Skeletal muscle cell (primary cell): Measurements from ENCODE around the gene ANKRD34C.
"Not testable (repeated sequence)": the region's sequence is repeated elsewhere in the genome, so short reads cannot be mapped to it uniquely, and the experiment has no call there.

Experiments used
- DNase-seq: peaks from one replicate; pipeline ENCODE4 v3.0.0-alpha.2; 2010; ENCODE audit warnings: low read depth
- H3K4me3 ChIP-seq: 2 replicates; pipeline ENCODE4 v1.5.1; 2011; ENCODE audit warnings: low read depth, mild to moderate bottlenecking, control low read depth, low read length, moderate library complexity

Gene ANKRD34C

DNA sequence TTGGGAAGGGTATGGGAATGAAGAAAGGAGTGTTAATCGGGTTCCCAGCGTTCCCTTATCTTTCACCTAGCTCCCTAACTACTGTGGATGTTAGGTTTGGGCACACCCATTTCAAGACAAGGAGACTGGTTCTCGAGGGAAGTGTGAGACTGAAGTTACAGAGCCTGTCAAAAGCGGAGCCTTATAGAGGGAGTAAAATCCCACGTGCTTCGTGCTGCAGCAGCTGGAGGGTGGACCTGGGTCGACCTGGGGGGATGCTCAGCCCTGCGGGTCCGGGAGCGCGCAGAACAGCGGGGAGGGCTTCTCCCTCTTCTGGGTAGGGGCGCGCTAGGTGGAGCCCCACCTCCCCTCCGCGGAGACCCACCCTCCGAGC is 28.1 kb downstream of the ANKRD34C start:
- no peak for DNase-seq
- peak overlapping the region; percentile 98 for H3K4me3 ChIP-seq

DNA sequence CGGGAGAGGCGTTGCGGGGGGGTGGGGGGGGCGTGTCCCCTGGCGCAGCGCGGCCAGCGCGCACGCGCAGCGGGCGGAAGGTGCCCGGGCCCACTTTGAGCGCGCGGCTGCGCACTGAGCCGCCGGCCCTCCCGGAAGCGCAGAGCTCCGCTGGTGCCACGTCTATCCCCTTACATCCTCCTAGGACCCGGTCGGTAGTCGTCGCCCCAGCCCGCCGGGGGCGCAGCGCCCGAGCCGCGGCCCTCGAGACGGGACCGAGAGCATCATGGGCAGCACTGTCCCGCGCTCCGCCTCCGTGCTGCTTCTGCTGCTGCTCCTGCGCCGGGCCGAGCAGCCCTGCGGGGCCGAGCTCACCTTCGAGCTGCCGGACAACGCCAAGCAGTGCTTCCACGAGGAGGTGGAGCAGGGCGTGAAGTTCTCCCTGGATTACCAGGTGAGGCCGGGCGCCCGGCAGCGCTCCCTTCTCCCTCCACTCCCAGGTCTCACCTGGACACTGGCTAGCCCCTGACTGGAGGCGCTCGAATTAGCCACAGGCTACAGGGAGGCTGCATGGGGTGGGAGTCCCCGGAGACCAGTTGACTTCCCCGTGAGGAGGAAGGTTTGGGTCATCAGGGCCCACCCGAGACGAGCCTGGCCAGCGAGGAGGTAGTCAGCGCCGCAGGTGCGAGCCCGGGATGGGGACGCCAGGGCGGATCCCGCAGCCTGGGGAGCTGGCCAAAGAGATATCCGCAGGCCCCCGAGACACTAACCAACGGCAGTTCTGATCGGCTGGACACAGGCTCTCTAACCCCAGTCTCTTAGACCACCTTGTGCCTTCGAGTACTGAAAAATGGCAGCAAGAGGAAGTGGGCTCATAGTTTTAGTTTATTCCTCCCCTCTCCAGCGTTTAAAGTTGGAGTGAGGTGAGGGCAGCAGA is 28.7 kb downstream of the ANKRD34C start, which contains the start of gene TMED3:
TSS of gene TMED3 (plus strand) at position 128 of the 916 bp plus-strand sequence. CDS start at position 266, 138 bp downstream.
- H3K4me3 ChIP-seq, result peak within 1 kb of the TSS; percentile 98
- peak; percentile 60 for DNase-seq

DNA sequence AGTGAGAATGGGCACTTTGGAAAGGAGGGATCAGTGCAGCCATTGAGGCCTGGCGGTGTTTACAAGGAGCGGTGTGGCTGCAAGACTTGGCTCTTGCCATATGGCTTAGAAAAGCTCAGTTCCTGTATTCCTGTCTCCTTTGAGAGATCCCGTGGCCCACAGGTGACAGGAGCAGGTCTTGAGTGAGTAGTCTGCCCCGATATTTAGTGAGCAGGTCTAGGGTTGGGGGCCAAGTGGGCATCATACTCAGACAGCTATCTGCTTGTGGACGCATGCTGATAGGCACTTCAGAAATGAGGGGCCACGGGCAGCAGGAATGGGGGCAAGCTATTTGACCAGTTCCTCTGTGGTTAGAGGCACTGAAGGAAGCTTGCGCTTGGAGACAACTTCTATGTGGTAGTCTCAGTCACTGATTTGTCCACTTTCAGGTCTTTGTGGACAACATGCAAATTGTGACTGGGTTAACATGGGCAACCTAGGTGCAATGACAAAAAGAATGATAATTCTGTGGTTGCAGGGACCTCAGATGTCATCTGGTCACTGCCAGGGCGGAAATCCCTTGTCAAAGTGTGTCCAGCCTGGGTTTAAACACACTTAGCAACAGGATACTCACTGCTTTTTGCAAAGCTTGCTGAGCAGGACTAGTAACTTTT is 29.5 kb downstream of the ANKRD34C start:
- DNase-seq, result no peak
- peak overlapping the region; percentile 98 for H3K4me3 ChIP-seq

DNA sequence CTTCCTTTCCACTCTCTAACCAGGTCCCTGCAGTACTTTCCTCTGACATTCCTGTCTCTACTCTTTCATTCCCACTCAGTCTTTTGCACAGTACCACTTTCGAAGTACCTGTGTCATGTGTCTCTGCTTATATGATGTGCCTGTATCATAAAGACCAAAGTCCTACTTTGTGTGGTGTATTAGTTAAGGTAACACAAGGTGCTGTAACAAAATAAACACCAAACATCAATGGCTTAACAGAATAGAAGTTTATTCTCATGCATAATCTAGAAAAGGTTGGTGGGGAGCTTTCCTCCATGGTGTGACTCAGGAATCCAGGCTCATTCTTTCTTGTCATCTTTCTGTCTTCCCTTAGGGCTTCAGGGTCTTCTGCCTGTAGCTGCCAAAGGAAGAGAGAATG is 31.7 kb downstream of the ANKRD34C start:
- H3K4me3 ChIP-seq, result no peak overlapping the region
- no peak for DNase-seq

DNA sequence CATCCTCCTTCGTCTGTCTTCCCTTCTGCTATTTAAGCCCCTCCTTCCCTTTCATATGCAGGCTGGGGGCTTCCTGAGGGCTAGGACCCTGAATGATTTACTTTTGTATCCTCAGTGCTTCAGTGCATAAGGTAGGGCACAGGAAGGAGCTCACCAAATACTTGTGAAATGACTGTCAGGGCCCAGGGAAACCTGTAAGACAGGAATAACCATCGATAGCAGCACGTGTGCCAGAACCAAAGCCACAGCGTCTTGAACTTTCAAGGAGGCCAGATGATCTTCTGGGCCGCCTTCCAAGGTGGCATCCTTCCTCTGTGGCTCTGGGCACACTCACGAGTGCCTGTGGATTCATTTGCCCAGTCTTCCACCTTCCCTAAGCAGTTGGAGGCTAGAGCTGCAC is 32.3 kb downstream of the ANKRD34C start:
- H3K4me3 ChIP-seq, result no peak overlapping the region
- no peak for DNase-seq

DNA sequence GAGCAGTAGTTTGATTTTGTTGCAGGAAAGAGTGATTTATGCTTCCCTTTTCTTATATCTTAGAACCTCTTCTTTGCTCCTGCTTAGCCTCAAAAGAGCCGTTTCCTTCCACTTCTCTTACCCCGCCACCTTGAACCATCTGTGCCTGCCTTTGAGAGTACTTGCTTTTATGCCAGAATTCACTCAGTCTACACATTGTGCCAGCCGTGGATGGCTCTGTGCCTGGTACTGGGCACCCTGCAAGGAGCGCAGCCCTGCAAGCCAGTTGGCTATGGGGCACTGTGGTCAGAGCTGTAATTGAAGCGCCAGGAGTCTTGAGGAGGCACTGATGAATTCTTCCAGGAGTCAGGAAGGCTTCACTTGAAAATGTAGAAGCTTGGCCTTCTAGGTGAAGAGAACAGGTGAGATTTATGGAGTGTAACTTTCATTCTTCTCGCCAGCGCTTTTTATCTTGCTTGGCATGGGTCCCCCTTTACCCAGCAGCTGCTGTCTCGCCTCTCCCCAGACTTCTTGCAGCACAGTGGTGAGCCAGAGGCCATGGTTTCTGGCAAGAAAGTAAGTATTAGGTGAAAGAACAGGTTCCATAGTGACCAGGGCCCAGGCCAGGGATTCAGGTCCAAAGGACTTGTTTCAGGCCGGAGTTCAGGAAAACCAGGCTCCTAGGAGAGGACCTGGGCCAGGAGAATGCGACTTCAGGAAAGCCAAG is 33.3 kb downstream of the ANKRD34C start:
- H3K4me3 ChIP-seq, result no peak overlapping the region
- DNase-seq, result no peak

DNA sequence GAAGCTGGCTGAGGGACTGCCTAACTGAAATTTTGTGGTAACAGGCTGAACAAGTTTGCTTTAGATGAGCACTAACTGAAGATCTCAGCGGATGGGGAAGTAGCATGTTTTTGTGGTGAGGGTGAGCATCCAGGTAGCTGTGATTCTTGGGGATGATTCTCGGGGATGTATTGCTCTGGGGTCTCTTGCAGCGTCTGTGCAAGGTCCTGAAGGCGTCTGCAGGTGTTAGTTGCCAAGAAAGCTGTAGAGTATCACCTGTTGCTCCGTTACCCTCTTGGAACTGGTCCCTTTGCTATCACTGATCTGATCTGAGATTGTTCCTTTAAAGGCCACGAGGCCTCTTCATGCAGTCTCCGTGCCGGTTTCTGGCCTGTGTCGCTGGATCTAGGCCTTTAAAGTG is 34.3 kb downstream of the ANKRD34C start:
- no peak overlapping the region for H3K4me3 ChIP-seq
- DNase-seq, result no peak

DNA sequence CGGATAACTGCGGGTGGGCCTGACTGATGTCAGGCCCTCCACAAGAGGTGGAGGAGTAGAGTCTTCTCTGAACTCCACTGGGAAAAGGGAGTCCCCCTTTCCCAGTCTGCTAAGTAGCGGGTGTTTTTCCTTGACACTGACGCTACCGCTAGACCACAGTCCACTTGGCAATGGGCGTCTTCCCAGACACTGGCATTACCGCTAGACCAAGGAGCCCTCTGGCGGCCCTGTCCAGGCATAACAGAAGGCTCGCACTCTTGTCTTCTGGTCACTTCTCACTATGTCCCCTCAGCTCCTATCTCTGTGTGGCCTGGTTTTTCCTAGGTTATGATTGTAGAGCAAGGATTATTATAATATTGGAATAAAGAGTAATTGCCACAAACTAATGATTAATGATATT is 37.5 kb downstream of the ANKRD34C start:
- DNase-seq, H3K4me3 ChIP-seq: not testable (repeated sequence)

DNA sequence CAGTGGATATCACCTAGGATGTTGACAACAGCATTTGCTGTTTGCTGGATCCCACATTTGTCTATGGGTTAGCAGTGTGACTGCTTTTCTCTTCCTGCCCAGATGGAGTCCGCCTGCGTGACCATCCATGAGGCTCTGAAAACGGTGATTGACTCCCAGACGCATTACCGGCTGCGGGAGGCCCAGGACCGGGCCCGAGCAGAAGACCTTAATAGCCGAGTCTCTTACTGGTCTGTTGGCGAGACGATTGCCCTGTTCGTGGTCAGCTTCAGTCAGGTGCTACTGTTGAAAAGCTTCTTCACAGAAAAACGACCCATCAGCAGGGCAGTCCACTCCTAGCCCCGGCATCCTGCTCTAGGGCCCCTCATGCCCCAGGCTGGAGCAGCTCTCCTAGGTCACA is 39.4 kb downstream of the ANKRD34C start:
- no peak overlapping the region for H3K4me3 ChIP-seq
- no peak for DNase-seq

DNA sequence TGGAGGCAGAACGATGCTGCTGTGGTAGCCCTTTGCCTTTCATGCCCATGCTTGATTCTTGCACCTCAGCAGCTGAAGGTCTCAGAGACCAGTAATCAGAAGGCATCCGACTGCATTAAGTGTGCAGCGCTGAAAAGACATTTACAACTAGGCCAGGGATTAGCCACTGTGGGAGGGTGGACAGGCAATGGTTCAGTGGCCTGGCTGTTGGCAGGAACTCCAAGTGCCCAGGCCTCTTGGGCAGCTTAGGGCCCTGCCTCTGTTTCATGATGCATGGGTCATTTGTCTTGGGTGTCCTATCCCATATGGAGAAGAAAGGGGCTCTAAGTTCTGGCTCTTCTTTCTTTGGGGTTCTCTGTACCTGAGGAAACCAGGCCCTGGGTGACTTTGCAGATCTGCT is 39.8 kb downstream of the ANKRD34C start:
- no peak overlapping the region for H3K4me3 ChIP-seq
- DNase-seq, result no peak

DNA sequence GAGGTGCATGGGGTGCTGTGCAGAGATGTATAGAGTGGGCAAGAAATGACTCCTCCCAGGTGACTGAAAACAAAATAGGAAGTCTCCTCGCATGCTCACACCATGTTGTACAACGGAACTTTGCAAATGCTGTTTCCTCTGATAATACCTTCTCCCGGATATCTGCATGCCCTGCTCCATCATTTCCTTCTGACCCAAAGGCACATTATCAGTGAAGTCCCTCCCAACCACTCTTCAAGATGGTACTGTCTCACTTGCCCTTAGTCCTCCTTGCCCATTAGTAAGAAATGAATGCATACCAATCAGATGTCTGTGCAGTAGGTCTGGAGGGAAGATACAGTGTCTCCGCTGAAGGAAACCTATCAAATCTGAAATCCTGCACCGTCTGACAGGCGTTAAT is 40.4 kb downstream of the ANKRD34C start:
- DNase-seq, result no peak
- no peak overlapping the region for H3K4me3 ChIP-seq

DNA sequence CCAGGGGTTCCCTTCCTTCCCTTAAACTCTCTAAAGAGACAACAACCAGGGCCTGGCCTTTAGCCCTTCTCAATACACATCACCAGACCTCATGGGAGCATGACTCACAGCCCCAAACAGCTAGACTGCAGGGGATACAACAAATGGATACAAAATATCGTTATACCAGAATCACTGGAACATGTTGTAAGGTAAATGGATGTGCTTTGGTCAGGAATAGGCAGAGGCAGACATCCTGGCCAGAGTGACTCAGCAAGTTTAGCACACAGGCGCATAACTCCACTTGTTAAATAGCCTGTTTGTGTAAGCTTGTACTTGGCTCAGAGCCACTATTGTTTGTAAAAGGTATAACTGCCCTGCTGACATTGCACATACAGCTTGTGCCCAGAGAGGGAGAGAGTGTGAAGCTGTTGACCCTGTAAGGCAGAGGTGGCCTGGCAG is 46.7 kb downstream of the ANKRD34C start:
- peak; percentile 87 for DNase-seq
- H3K4me3 ChIP-seq, result no peak overlapping the region
